RKO (cell line): ENCODE data around the gene ABCA4.

ENCODE experiments used
- DNase-seq: peaks from one replicate; pipeline ENCODE4 v3.0.0-alpha.2; 2016; ENCODE audit warnings: low spot score

Gene ABCA4

GRCh38 chr1:94122201-94122970, 1.4 kb upstream of the ABCA4 start:
- DNase-seq = no peak

GRCh38 chr1:94121411-94121821, 468 bp upstream of the ABCA4 start:
- no peak for DNase-seq

- no peak for DNase-seq
Observed at GRCh38 chr1:94120570-94120901, 412 bp downstream of the ABCA4 start.

- no peak for DNase-seq
Observed at GRCh38 chr1:94119796-94120569, 965 bp downstream of the ABCA4 start.

GRCh38 chr1:94119306-94119705, 1.6 kb downstream of the ABCA4 start:
- DNase-seq = no peak

- DNase-seq = no peak
Observed at GRCh38 chr1:94118471-94118870, 2.5 kb downstream of the ABCA4 start.

- no peak for DNase-seq
Observed at GRCh38 chr1:94118013-94118412, 2.9 kb downstream of the ABCA4 start.

GRCh38 chr1:94117259-94117851, 3.6 kb downstream of the ABCA4 start:
- no peak for DNase-seq

GRCh38 chr1:94115900-94116436, 5.0 kb downstream of the ABCA4 start:
- no peak for DNase-seq

- DNase-seq = no peak
Observed at GRCh38 chr1:94115254-94115899, 5.6 kb downstream of the ABCA4 start.

- DNase-seq = no peak
Observed at GRCh38 chr1:94113589-94114226, 7.2 kb downstream of the ABCA4 start.

- no peak for DNase-seq
Observed at GRCh38 chr1:94111879-94112278, 9.1 kb downstream of the ABCA4 start.

- DNase-seq = no peak
Observed at GRCh38 chr1:94110946-94111740, 9.8 kb downstream of the ABCA4 start.

- DNase-seq = no peak
Observed at GRCh38 chr1:94110021-94110761, 10.8 kb downstream of the ABCA4 start.

GRCh38 chr1:94109478-94109877, 11.5 kb downstream of the ABCA4 start:
- DNase-seq = no peak

GRCh38 chr1:94107141-94107540, 13.8 kb downstream of the ABCA4 start:
- DNase-seq = no peak

GRCh38 chr1:94106716-94107115, 14.2 kb downstream of the ABCA4 start:
- DNase-seq = no peak

GRCh38 chr1:94105957-94106529, 14.9 kb downstream of the ABCA4 start:
- no peak for DNase-seq

- no peak for DNase-seq
Observed at GRCh38 chr1:94105581-94105952, 15.4 kb downstream of the ABCA4 start.
